Neural progenitor cell (in vitro differentiated cells): Measurements from ENCODE around the gene G3BP1. TPM values are rescaled to one million over a fixed set of nuclear protein-coding genes. Genes with fewer than 3 reads are reported as not detected.

Experiments used
- DNase-seq: peaks from one replicate; pipeline ENCODE4 v3.0.0-alpha.2; 2016; ENCODE audit warnings: low spot score
- H2AFZ ChIP-seq: fragments of 200-600 bp; sonication (generic); replicated peaks from 2 replicates; pipeline ENCODE4 v1.6.1; 2016; ENCODE audit warnings: antibody characterized with exemption
- H3F3A ChIP-seq: fragments of 200-600 bp; sonication (generic); 2 replicates; pipeline ENCODE4 v1.6.1; 2016; ENCODE audit warnings: antibody characterized with exemption, low read depth
- H3K27ac ChIP-seq: fragments of 200-600 bp; sonication (generic); 2 replicates; pipeline ENCODE4 v1.5.1; 2016; ENCODE audit warnings: mild to moderate bottlenecking
- H3K27me3 ChIP-seq: fragments of 200-600 bp; sonication (generic); 2 replicates; pipeline ENCODE4 v1.6.1; 2016; ENCODE audit warnings: mild to moderate bottlenecking, moderate library complexity
- H3K36me3 ChIP-seq: fragments of 200-600 bp; sonication (generic); 2 replicates; pipeline ENCODE4 v1.5.1; 2016
- H3K4me1 ChIP-seq: fragments of 200-600 bp; sonication (generic); 2 replicates; pipeline ENCODE4 v1.6.1; 2016; ENCODE audit warnings: mixed run types
- H3K4me2 ChIP-seq: fragments of 200-600 bp; sonication (generic); 2 replicates; pipeline ENCODE4 v1.6.1; 2016
- H3K4me3 ChIP-seq: fragments of 200-600 bp; sonication (generic); 2 replicates; pipeline ENCODE4 v1.5.1; 2016
- H3K79me2 ChIP-seq: fragments of 200-600 bp; sonication (generic); 2 replicates; pipeline ENCODE4 v1.6.1; 2016; ENCODE audit warnings: low read depth
- H3K9ac ChIP-seq: fragments of 200-600 bp; sonication (generic); 2 replicates; pipeline ENCODE4 v1.6.1; 2016
- H3K9me3 ChIP-seq: fragments of 200-600 bp; sonication (generic); 2 replicates; pipeline ENCODE4 v1.5.1; 2016; ENCODE audit warnings: low read depth
- H4K20me1 ChIP-seq: fragments of 200-600 bp; sonication (generic); 2 replicates; pipeline ENCODE4 v1.6.1; 2016; ENCODE audit warnings: low read depth
- H3K27ac Mint-ChIP-seq: 3 replicates; pipeline ENCODE4 v1.8.0; 2021; ENCODE audit warnings: mixed read lengths
- H3K27me3 Mint-ChIP-seq: 2 replicates; pipeline ENCODE4 v1.8.0; 2022; ENCODE audit warnings: low read depth, mild to moderate bottlenecking, inconsistent platforms, moderate library complexity, mixed read lengths; ENCODE audit not compliant: insufficient read depth
- H3K36me3 Mint-ChIP-seq: 3 replicates; pipeline ENCODE4 v1.8.0; 2021; ENCODE audit warnings: mixed read lengths
- H3K4me1 Mint-ChIP-seq: 3 replicates; pipeline ENCODE4 v1.8.0; 2021; ENCODE audit warnings: mixed read lengths
- H3K4me3 Mint-ChIP-seq: 3 replicates; pipeline ENCODE4 v1.8.0; 2021; ENCODE audit warnings: mild to moderate bottlenecking, moderate library complexity, mixed read lengths
- H3K9me3 Mint-ChIP-seq: 3 replicates; pipeline ENCODE4 v1.8.0; 2020; ENCODE audit warnings: mixed read lengths
- CTCF ChIP-seq: fragments of 200-600 bp; sonication (generic); IDR thresholded peaks from 2 replicates; pipeline ENCODE4 v1.5.1; 2017; ENCODE audit warnings: antibody characterized with exemption, mild to moderate bottlenecking
- EZH2 ChIP-seq: fragments of 200-600 bp; sonication (generic); IDR thresholded peaks from 2 replicates; pipeline ENCODE4 v1.6.1; 2017; ENCODE audit warnings: antibody characterized with exemption, mild to moderate bottlenecking, moderate library complexity
- EZH2phosphoT487 ChIP-seq: fragments of 200-600 bp; sonication (generic); IDR thresholded peaks from 2 replicates; pipeline ENCODE4 v1.6.1; 2017; ENCODE audit warnings: antibody characterized with exemption
- total RNA-seq: library from RNA; depleted of rRNA; stranded (reverse); fragments of >200 nt; gene quantifications from 2 replicates; pipeline ENCODE4 v1.2.3, GENCODE V29; 2015; ENCODE audit warnings: low replicate concordance

The G3BP1 gene
- total RNA-seq, 1 donor from 2014 or later: 304 TPM

DNA sequence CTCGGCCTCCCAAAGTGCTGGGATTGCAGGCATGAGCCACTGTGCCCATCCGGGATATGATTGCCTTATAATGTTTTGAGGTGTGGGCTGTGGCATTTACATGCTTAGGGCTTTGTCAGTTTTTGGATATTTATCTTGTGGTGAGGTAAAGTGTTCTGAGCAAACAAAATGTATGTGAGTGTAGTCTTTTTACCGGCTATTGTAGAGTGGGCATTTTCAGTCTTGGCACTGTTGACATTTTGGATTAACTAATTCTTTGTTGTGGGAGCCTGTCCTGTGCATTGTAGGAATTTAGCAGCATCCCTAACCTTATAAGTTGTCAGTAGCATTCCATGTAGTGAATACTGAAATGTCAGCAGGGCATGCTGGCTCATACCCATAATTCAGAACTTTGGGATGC, 21.6 kb downstream of the G3BP1 start:
- Histone ChIP-seq H3K4me3 (no peak overlapping the region), H3K9me3 (no peaks in the 10 kb centered on the region), H4K20me1 (peaks cover 84% of the 10 kb centered on the region), H3K27me3 (no peaks in the 10 kb centered on the region), H3K4me2 (no peak overlapping the region), H3F3A (no peaks in the 10 kb centered on the region), H3K4me1 (no peaks in the 10 kb centered on the region), H3K9ac (no peak overlapping the region), H3K36me3 (peaks cover 54% of the 10 kb centered on the region), H3K27ac (no peak overlapping the region), H3K79me2 (peaks cover 99% of the 10 kb centered on the region), H2AFZ (no peak overlapping the region)
- no peak overlapping the region for H3K27ac Mint-ChIP-seq
- H3K36me3 Mint-ChIP-seq: peaks cover 62% of the 10 kb centered on the region
- H3K9me3 Mint-ChIP-seq: no peaks in the 10 kb centered on the region
- TF ChIP-seq EZH2phosphoT487 (no peak), EZH2 (no peak), CTCF (no peak)
- no peaks in the 10 kb centered on the region for H3K4me1 Mint-ChIP-seq
- no peak for DNase-seq
- no peak overlapping the region for H3K4me3 Mint-ChIP-seq
- no peaks in the 10 kb centered on the region for H3K27me3 Mint-ChIP-seq

GRCh38 chr5:151795426-151795825, 23.7 kb downstream of the G3BP1 start:
- Histone ChIP-seq H3K79me2 (peaks cover 97% of the 10 kb centered on the region), H3K9ac (no peak overlapping the region), H3K27me3 (no peaks in the 10 kb centered on the region), H3K27ac (no peak overlapping the region), H3K9me3 (no peaks in the 10 kb centered on the region), H3K4me3 (no peak overlapping the region), H4K20me1 (peaks cover 73% of the 10 kb centered on the region), H2AFZ (no peak overlapping the region), H3K4me1 (no peaks in the 10 kb centered on the region), H3K4me2 (no peak overlapping the region), H3K36me3 (peaks cover 64% of the 10 kb centered on the region), H3F3A (peaks cover 4% of the 10 kb centered on the region)
- Mint-ChIP-seq H3K4me3 (no peak overlapping the region), H3K27me3 (no peaks in the 10 kb centered on the region), H3K27ac (no peak overlapping the region), H3K4me1 (no peaks in the 10 kb centered on the region), H3K9me3 (no peaks in the 10 kb centered on the region), H3K36me3 (peaks cover 56% of the 10 kb centered on the region)
- no peak for TF ChIP-seq EZH2phosphoT487
- DNase-seq: no peak

DNA sequence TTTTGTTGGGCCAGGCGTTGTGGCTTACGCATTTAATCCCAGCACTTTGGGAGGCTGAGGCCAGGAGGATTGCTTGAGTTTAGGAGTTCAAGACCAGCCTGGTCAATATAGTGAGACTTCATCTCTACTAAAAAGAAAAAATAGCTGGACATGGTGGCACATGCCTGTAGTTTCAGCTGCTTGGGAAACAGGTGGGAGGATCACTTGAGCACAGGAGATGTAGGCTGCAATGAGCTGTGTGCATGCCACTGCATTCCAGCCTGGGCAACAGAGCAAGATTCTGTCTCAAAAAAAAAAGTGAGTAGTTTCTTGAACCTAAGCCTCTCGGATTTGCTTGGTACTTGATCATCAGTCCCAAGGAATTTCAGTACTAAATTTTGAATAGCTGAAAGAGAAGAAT, 26.9 kb downstream of the G3BP1 start:
- Mint-ChIP-seq H3K36me3 (peaks cover 53% of the 10 kb centered on the region), H3K27me3 (no peaks in the 10 kb centered on the region), H3K9me3 (no peaks in the 10 kb centered on the region), H3K27ac (no peak overlapping the region), H3K4me3 (no peak overlapping the region), H3K4me1 (no peaks in the 10 kb centered on the region)
- Histone ChIP-seq H3K79me2 (peaks cover 83% of the 10 kb centered on the region), H3K27me3 (no peaks in the 10 kb centered on the region), H3K9ac (no peak overlapping the region), H3F3A (peaks cover 11% of the 10 kb centered on the region), H3K4me1 (no peaks in the 10 kb centered on the region), H3K36me3 (peaks cover 55% of the 10 kb centered on the region), H3K9me3 (no peaks in the 10 kb centered on the region), H4K20me1 (peaks cover 57% of the 10 kb centered on the region), H3K27ac (no peak overlapping the region), H3K4me2 (no peak overlapping the region), H2AFZ (no peak overlapping the region), H3K4me3 (no peak overlapping the region)
- DNase-seq: no peak
- TF ChIP-seq EZH2 (no peak), EZH2phosphoT487 (no peak)

- Mint-ChIP-seq H3K4me3 (no peak overlapping the region), H3K9me3 (no peaks in the 10 kb centered on the region), H3K4me1 (no peaks in the 10 kb centered on the region), H3K27me3 (no peaks in the 10 kb centered on the region), H3K27ac (no peak overlapping the region), H3K36me3 (peaks cover 53% of the 10 kb centered on the region)
- Histone ChIP-seq H3K36me3 (peaks cover 56% of the 10 kb centered on the region), H3K4me1 (no peaks in the 10 kb centered on the region), H3K27me3 (no peaks in the 10 kb centered on the region), H3K27ac (no peak overlapping the region), H3K79me2 (peaks cover 83% of the 10 kb centered on the region), H3K9ac (no peak overlapping the region), H3K9me3 (no peaks in the 10 kb centered on the region), H4K20me1 (peaks cover 51% of the 10 kb centered on the region), H3F3A (peaks cover 11% of the 10 kb centered on the region), H3K4me3 (no peak overlapping the region), H3K4me2 (no peak overlapping the region), H2AFZ (no peak overlapping the region)
- no peak for TF ChIP-seq EZH2phosphoT487
- no peak for TF ChIP-seq EZH2
- TF ChIP-seq CTCF: no peak
- no peak for DNase-seq
Measured at GRCh38 chr5:151799407-151799806, 27.7 kb downstream of the G3BP1 start.
